Stromal cell of bone marrow (primary cell): Measurements from ENCODE around the gene REV3L.
"Not testable (repeated sequence)": the region's sequence is repeated elsewhere in the genome, so short reads cannot be mapped to it uniquely, and the experiment has no call there.

Experiments
- DNase-seq: peaks from one replicate; pipeline ENCODE4 v3.0.0-alpha.2; 2012; ENCODE audit warnings: low read depth

The REV3L gene

GRCh38 chr6:111291336-111292259 is 191.4 kb downstream of the REV3L start:
- DNase-seq: no peak

- DNase-seq: peak; percentile 52
Measured at GRCh38 chr6:111290689-111291335, 192.2 kb downstream of the REV3L start.

- not testable (repeated sequence) for DNase-seq
Measured at GRCh38 chr6:111284356-111284755, 198.7 kb downstream of the REV3L start.

GRCh38 chr6:111283707-111284106 is 199.3 kb downstream of the REV3L start:
- no peak for DNase-seq

GRCh38 chr6:111282515-111282914 is 200.5 kb downstream of the REV3L start:
- no peak for DNase-seq

GRCh38 chr6:111280445-111280955 is 202.5 kb downstream of the REV3L start:
- no peak for DNase-seq

- DNase-seq: no peak
Measured at GRCh38 chr6:111278731-111279130, 204.3 kb downstream of the REV3L start.

- no peak for DNase-seq
Measured at GRCh38 chr6:111277819-111278218, 205.2 kb downstream of the REV3L start.

GRCh38 chr6:111276736-111277135 is 206.3 kb downstream of the REV3L start:
- no peak for DNase-seq

GRCh38 chr6:111276335-111276734 is 206.7 kb downstream of the REV3L start:
- no peak for DNase-seq

GRCh38 chr6:111274593-111275217 is 208.3 kb downstream of the REV3L start:
- DNase-seq: no peak

- DNase-seq: no peak
Measured at GRCh38 chr6:111270121-111270520, 212.9 kb downstream of the REV3L start.

- no peak for DNase-seq
Measured at GRCh38 chr6:111269401-111269970, 213.5 kb downstream of the REV3L start.

- DNase-seq: no peak
Measured at GRCh38 chr6:111267764-111268333, 215.2 kb downstream of the REV3L start.

- DNase-seq: no peak
Measured at GRCh38 chr6:111266276-111266675, 216.7 kb downstream of the REV3L start.

GRCh38 chr6:111265842-111266241 is 217.2 kb downstream of the REV3L start:
- DNase-seq: no peak

GRCh38 chr6:111263837-111264236 is 219.2 kb downstream of the REV3L start:
- DNase-seq: peak; percentile 55

- DNase-seq: no peak
Measured at GRCh38 chr6:111260570-111261298, 222.3 kb downstream of the REV3L start.

GRCh38 chr6:111259089-111259831 is 223.8 kb downstream of the REV3L start:
- DNase-seq: peak; percentile 98

- no peak for DNase-seq
Measured at GRCh38 chr6:111258615-111259088, 224.4 kb downstream of the REV3L start.
